HepG2 (cell line): ENCODE results near the gene RBMS2. TPM values are rescaled to one million over a fixed set of nuclear protein-coding genes. Genes with fewer than 3 reads are reported as not detected.

Experiments
- AKAP8 ChIP-seq: sonication (generic); formaldehyde crosslinking; IDR thresholded peaks from 2 replicates; pipeline ENCODE4 v1.5.1; 2020; ENCODE audit warnings: mild to moderate bottlenecking, missing genetic modification reagents
- ARID4A ChIP-seq: sonication (generic); formaldehyde crosslinking; IDR thresholded peaks from 2 replicates; pipeline ENCODE4 v1.5.0; 2020; ENCODE audit warnings: mild to moderate bottlenecking, missing genetic modification reagents, borderline replicate concordance
- BCL3 ChIP-seq: sonication (generic); formaldehyde crosslinking; IDR thresholded peaks from 2 replicates; pipeline ENCODE4 v1.5.1; 2020; ENCODE audit warnings: mild to moderate bottlenecking, missing genetic modification reagents, moderate library complexity
- CENPT ChIP-seq: sonication (generic); formaldehyde crosslinking; IDR thresholded peaks from 2 replicates; pipeline ENCODE4 v1.8.0; 2022; ENCODE audit warnings: low read depth, mild to moderate bottlenecking, moderate library complexity, missing genetic modification reagents
- MEIS1 ChIP-seq: sonication (generic); formaldehyde crosslinking; IDR thresholded peaks from 2 replicates; pipeline ENCODE4 v1.9.0; 2021; ENCODE audit warnings: mild to moderate bottlenecking, missing genetic modification reagents, moderate library complexity, borderline replicate concordance
- MXI1 ChIP-seq: IDR thresholded peaks from 3 replicates; pipeline ENCODE4 v1.6.1; 2012; ENCODE audit warnings: low read depth, low read length, inconsistent platforms, borderline replicate concordance
- NFE2 ChIP-seq: sonication (generic); formaldehyde crosslinking; IDR thresholded peaks from 2 replicates; pipeline ENCODE4 v1.4.0; 2020; ENCODE audit warnings: missing genetic modification reagents
- NR2F6 ChIP-seq, 2 experiments: IDR thresholded peaks; 2 replicates each; pipeline ENCODE4 v1.6.1; 2016; ENCODE audit warnings: antibody characterized with exemption in 1 of 2, mild to moderate bottlenecking in 1 of 2
- REST ChIP-seq, 2 experiments: IDR thresholded peaks; 2 replicates each; pipeline ENCODE4 v1.6.1; 2011 to 2012; ENCODE audit warnings: low read length in 2 of 2, borderline replicate concordance in 1 of 2, low read depth in 1 of 2, mild to moderate bottlenecking in 1 of 2, moderate library complexity in 1 of 2
- RFX1 ChIP-seq: fragments of 450-650 bp; IDR thresholded peaks from 2 replicates; pipeline ENCODE4 v1.6.1; 2017
- SAP130 ChIP-seq: IDR thresholded peaks from 2 replicates; pipeline ENCODE4 v1.6.1; 2016; ENCODE audit warnings: low read depth
- SNRNP70 ChIP-seq: fragments of 200-400 bp; formaldehyde crosslinking; IDR thresholded peaks from 2 replicates; pipeline ENCODE4 v1.6.1; 2017; ENCODE audit warnings: mild to moderate bottlenecking, low read depth, low read length, moderate library complexity
- ZFP37 ChIP-seq: sonication (generic); formaldehyde crosslinking; IDR thresholded peaks from 2 replicates; pipeline ENCODE4 v1.4.0; 2020; ENCODE audit warnings: missing genetic modification reagents, borderline replicate concordance
- ZNF20 ChIP-seq: sonication (generic); formaldehyde crosslinking; IDR thresholded peaks from 2 replicates; pipeline ENCODE4 v1.4.0; 2020; ENCODE audit warnings: mild to moderate bottlenecking, moderate library complexity, missing genetic modification reagents
- ZNF713 ChIP-seq: sonication (generic); formaldehyde crosslinking; IDR thresholded peaks from 2 replicates; pipeline ENCODE4 v1.4.0; 2020; ENCODE audit warnings: mild to moderate bottlenecking, missing genetic modification reagents
- ZNF792 ChIP-seq: IDR thresholded peaks from 2 replicates; pipeline ENCODE4 v1.6.1; 2016
- ZNF879 ChIP-seq: sonication (generic); formaldehyde crosslinking; IDR thresholded peaks from 2 replicates; pipeline ENCODE4 v1.8.1; 2023; ENCODE audit warnings: missing genetic modification reagents
- polyA plus RNA-seq, 8 experiments: library from polyadenylated mRNA; depleted of rRNA in 3 of 8; stranded (reverse) in 7 of 8; unstranded in 1 of 8; fragments of >200 nt; fragmentation: Illumina TruSeq in 4 of 8; extraction: Trizol in 4 of 8; gene quantifications; 2 replicates each; pipeline versions ENCODE4 v1.2.1 to v1.2.3, GENCODE V29; 2011 to 2016; ENCODE audit warnings: low read depth in 4 of 8, missing spikeins in 1 of 8, mixed read lengths in 1 of 8; ENCODE audit not compliant: insufficient read depth in 1 of 8
- total RNA-seq, 5 experiments: library from RNA; depleted of rRNA; stranded (reverse); fragments of >200 nt; fragmentation: Illumina TruSeq; extraction: Trizol; gene quantifications; 2 replicates each; pipeline ENCODE4 v1.2.3, GENCODE V29; 2016; ENCODE audit warnings: low read depth in 1 of 5
- TF ChIP-seq, protein P1 (sequence below): sonication (generic); formaldehyde crosslinking; IDR thresholded peaks from 2 replicates; pipeline ENCODE4 v1.5.1; 2020; ENCODE audit warnings: mild to moderate bottlenecking, moderate library complexity, missing genetic modification reagents

The RBMS2 gene
- total and polyA plus RNA-seq, 2 of the 13 experiments (the other 11 are each of a cell fraction or from before 2014, with no cell fraction given), result 0.53 to 7.4 TPM

DNA sequence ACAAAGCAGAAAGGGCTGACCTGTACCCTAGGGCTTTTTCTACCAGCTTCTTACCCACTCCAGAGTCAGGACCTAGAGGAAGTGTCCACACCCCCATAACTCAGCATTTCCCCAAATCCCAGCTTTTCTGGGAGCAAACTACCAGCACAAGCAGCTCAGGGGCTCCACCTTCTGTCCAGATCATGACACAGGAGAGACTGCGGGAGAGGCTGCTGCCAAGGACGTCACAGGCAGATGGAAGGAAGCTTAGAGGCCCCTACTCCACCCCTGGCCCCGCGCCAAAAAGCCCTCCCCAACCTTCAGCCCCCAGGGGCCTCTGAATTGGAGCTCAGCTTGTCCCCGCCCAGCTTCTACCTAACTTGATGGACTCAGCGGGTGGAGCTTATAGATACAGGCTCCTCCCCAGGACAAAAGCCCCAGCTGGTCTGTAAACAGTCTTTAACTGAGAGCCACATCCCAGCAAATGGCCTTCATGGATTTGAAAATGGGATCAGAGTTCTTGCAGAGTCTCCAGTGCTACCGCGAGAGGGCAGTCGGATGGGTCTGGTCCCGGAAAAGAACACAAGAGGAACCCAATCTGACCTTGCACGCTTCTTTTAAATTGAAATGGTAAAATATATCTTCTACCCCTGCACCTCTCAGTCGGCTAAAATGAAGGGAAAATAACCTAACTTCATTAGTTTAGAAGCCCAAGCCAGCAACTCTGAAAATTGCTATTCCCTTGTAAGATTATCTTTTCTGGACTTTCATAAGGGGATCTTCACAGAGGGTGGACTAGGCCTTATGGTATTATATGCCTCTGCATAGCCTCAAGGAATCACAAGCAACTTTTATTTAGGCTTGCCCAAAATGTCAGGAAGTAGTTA, 115.3 kb downstream of the RBMS2 start (continued):
- TF ChIP-seq NR2F6 (IDR thresholded peaks at IDR 0.05) (peak; percentile 50; the same call in 1 of the 2 replicates), NR2F6 (CRISPR knock-in tag; IDR thresholded peaks at IDR 0.05) (peak; percentile 38; the same call in 1 of the 2 replicates), MEIS1 (CRISPR knock-in tag) (no peak), SAP130 (CRISPR knock-in tag) (peak; percentile 92), ZNF879 (CRISPR knock-in tag) (no peak), RFX1 (no peak), AKAP8 (no peak), ZFP37 (CRISPR knock-in tag) (no peak), ARID4A (CRISPR knock-in tag) (peak; percentile 68; the same call in 1 of the 2 replicates), ZNF20 (no peak), NFE2 (CRISPR knock-in tag) (no peak), MXI1 (peak; percentile 70; the same call in 1 of the 3 replicates), ZNF792 (peak; percentile 67), BCL3 (CRISPR knock-in tag) (no peak), REST (IDR thresholded peaks at IDR 0.05; ENCODE audit: borderline replicate concordance in 1 of 2, low read depth in 1 of 2, low read length in 2 of 2) (no peak), CENPT (CRISPR knock-in tag) (no peak), ZNF713 (CRISPR knock-in tag) (no peak), SNRNP70 (no peak)
- TF ChIP-seq, protein P1, sequence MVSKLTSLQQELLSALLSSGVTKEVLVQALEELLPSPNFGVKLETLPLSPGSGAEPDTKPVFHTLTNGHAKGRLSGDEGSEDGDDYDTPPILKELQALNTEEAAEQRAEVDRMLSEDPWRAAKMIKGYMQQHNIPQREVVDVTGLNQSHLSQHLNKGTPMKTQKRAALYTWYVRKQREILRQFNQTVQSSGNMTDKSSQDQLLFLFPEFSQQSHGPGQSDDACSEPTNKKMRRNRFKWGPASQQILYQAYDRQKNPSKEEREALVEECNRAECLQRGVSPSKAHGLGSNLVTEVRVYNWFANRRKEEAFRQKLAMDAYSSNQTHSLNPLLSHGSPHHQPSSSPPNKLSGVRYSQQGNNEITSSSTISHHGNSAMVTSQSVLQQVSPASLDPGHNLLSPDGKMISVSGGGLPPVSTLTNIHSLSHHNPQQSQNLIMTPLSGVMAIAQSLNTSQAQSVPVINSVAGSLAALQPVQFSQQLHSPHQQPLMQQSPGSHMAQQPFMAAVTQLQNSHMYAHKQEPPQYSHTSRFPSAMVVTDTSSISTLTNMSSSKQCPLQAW (CRISPR knock-in tag), result peak; percentile 90
